GM19463 (cell line): ENCODE results near the gene CCL2.

Experiments used
- ATAC-seq: cut with Tn5 transposase; IDR thresholded peaks from one replicate; pipeline ENCODE4 v1.9.1; 2021; ENCODE audit warnings: mild to moderate bottlenecking, moderate library complexity; ENCODE audit not compliant: unreplicated experiment

CCL2 gene

DNA sequence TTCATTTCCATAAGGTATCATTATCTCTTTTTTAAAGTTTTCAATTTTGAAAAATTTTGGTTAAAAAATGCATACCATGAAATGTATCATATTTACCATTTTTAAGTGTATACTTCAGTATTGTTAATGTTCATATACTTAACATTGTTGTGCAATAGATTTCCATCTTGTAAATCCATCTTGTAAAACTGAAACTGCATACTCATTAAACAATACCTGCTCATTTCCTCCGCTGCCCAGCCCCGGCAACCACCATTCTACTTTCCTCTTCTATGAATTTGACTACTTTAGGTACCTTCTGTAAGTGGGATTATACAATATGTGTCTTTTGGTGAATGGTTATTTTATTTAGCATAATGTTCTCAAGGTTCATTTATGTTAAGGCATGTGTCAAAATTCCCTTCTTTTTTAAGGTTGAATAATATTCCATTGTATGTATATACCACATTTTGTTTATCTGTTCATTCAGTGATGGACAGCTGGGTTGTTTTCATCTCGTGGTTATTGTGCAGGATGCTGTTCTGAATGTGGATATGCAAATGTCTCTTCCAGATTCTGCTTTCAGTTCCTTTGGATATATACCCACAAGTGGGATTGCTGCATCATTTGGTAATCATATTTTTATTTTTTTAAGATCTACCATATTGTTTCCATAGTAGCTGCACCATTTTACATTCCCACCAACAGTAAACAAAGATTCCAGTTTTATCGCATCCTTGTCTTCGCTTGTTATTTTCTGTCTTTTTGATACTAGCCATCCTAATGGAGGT, 6.7 kb downstream of the CCL2 start:
- ATAC-seq: no peak

GRCh38 chr17:34265711-34266110, 10.6 kb downstream of the CCL2 start:
- no peak for ATAC-seq

DNA sequence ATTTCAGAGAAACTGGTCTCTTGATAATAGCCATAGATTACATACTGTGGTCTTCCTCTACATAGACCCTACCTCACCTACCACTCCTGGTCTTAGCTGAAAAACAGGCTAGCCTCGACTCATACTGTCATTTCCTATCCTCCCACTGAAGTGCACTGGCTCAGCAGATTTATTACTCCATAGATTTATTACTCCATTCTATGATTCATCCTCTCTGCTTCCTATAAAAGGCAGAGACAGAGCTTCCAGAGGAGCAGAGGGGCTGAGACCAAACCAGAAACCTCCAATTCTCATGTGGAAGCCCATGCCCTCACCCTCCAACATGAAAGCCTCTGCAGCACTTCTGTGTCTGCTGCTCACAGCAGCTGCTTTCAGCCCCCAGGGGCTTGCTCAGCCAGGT, 14.9 kb downstream of the CCL2 start, which contains the start of gene CCL7:
TSS of gene CCL7 (plus strand) at position 253 of the 400 bp plus-strand sequence. CDS start at position 323, 70 bp downstream.
- ATAC-seq: no peak

- ATAC-seq: no peak
These were observed 20.8 kb downstream of the CCL2 start for GRCh38 chr17:34275881-34276280.

GRCh38 chr17:34276826-34277225, 21.7 kb downstream of the CCL2 start:
- no peak for ATAC-seq

GRCh38 chr17:34283571-34283970, 28.5 kb downstream of the CCL2 start:
- ATAC-seq: no peak

GRCh38 chr17:34285286-34285792, 30.3 kb downstream of the CCL2 start, which contains the start of gene CCL11:
Gene CCL11 (plus strand): TSS chr17:34285742. CDS start chr17:34285809, 67 bp downstream.
- no peak for ATAC-seq

GRCh38 chr17:34287875-34288274, 32.8 kb downstream of the CCL2 start:
- ATAC-seq: no peak

DNA sequence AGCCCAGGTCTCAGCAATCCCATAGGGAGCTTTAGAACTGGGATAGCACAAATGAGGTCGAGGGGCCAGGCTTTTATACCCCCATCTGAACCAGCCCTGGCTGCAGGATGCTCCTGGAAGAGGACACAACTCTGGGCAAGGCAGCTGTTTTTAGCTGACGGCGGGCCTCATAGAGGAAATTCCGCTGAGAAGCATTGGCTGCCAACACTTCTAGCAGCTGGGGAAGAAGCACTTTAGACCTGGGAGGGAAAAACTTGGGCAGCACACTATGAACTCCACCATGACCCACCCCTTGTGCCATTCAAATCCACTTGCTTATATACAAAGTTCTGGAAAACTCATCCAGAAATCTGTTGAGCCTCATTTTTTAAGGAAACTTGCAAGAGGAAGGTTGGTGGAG, 35.5 kb downstream of the CCL2 start:
- ATAC-seq: no peak

DNA sequence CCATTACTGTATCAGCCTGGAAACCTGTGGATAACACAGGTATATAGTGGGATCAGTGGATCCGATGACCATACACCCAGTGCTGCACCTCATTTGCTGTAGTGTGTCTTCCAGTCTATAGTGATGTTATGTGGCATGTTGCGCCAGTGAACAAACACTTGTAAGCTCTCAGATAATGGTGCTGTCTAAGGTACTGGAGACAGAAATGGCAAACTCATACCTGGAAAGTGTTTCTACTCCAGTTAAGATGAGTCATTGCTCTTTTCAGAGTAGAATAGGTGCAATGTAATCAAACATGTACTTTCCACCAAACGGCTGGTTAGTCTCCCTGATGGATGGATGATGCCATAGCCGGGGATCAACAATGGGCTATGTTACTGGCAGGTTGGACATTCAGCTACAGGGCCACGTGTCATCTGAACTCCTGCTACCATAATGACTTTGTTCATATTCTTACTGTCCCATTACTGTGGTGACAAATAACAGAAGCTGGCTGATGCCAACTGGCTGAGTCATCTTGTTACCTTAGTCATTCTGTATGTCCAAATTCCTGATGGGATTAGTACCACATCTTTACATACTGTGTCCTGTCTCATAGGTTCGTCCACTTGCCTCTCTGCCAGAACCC, 36.8 kb downstream of the CCL2 start:
- no peak for ATAC-seq

- no peak for ATAC-seq
These were observed 43.9 kb downstream of the CCL2 start for GRCh38 chr17:34299027-34299426.

DNA sequence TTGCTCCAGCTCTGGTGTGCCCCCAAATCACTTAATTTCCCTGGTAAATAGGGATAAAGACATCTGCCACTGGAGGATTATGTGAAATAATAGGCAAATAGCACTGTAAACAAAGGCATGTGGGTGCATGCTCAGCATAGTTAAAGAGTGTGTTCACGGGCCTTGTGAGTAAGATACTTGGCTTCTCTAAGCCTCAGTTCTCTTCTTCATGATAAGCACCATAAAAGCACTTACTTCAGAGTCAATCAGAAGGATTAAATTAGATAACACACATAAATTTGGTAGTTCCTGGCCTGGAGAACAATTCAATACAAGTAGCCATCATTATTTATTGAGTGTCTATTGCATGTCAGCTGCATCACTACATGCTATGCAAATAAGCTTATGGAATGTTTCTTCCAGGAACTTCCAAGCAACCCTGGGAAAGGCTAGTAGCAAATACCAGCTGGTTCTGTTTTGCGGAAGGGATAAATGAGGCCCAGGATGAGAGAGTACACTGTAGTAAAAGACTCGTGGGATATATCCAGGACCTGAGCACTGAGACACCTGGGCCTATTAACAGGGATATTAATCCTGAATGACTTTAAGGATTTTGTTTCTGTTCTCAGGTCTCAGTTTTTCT, 45.0 kb downstream of the CCL2 start:
- no peak for ATAC-seq

GRCh38 chr17:34300652-34301370, 45.7 kb downstream of the CCL2 start:
- ATAC-seq: no peak

GRCh38 chr17:34301986-34302385, 46.9 kb downstream of the CCL2 start:
- ATAC-seq: no peak

GRCh38 chr17:34302636-34303035, 47.6 kb downstream of the CCL2 start:
- ATAC-seq: no peak

GRCh38 chr17:34303606-34304005, 48.5 kb downstream of the CCL2 start:
- ATAC-seq: no peak

GRCh38 chr17:34305061-34305460, 50.0 kb downstream of the CCL2 start:
- ATAC-seq: no peak

- no peak for ATAC-seq
These were observed 50.5 kb downstream of the CCL2 start for GRCh38 chr17:34305606-34306005.

DNA sequence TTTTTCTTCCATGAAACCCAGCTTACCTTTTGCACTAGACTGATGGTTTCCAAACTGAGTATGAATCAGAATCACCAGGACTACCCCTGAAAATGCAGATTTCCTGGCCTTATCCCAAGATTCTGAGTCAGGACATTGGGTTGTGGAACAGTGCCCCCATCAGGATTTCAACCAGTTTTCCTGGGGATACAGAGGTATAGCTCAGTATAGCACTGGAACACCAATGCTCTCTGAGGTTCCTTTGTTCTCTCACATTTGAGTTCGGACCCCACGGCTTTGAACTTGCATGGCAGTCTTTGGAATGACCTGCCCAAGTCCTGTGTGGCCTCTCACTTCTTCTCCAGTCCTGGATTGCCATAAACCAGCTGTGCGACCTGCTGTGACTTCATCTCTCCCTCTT, 51.4 kb downstream of the CCL2 start:
- no peak for ATAC-seq
